HG02938 (cell line): Measurements from ENCODE around the gene DEFB124.
"Not testable (repeated sequence)": the region's sequence is repeated elsewhere in the genome, so short reads cannot be mapped to it uniquely, and the experiment has no call there.

Source experiments
- ATAC-seq: cut with Tn5 transposase; IDR thresholded peaks from one replicate; pipeline ENCODE4 v1.9.1; 2021; ENCODE audit warnings: mild to moderate bottlenecking, moderate library complexity; ENCODE audit not compliant: unreplicated experiment

DEFB124 gene

GRCh38 chr20:31489152-31489551, 14.2 kb upstream of the DEFB124 start:
- no peak for ATAC-seq

GRCh38 chr20:31488115-31488514, 13.2 kb upstream of the DEFB124 start:
- ATAC-seq, result no peak

- ATAC-seq, result no peak
Measured at GRCh38 chr20:31485450-31486339, 10.8 kb upstream of the DEFB124 start.

GRCh38 chr20:31484001-31484400, 9.1 kb upstream of the DEFB124 start:
- no peak for ATAC-seq

GRCh38 chr20:31476643-31477215, 1.8 kb upstream of the DEFB124 start:
- no peak for ATAC-seq

- no peak for ATAC-seq
Measured at GRCh38 chr20:31476294-31476585, 1.3 kb upstream of the DEFB124 start.

GRCh38 chr20:31475472-31476293, 756 bp upstream of the DEFB124 start:
- no peak for ATAC-seq

GRCh38 chr20:31474097-31474436, 860 bp downstream of the DEFB124 start:
- ATAC-seq, result no peak

GRCh38 chr20:31473331-31474096, 1.4 kb downstream of the DEFB124 start:
- ATAC-seq, result no peak

GRCh38 chr20:31472395-31473330, 2.3 kb downstream of the DEFB124 start:
- no peak for ATAC-seq

GRCh38 chr20:31470946-31471345, 4.0 kb downstream of the DEFB124 start:
- not testable (repeated sequence) for ATAC-seq

- ATAC-seq, result no peak
Measured at GRCh38 chr20:31454361-31454760, 20.6 kb downstream of the DEFB124 start.

- no peak for ATAC-seq
Measured at GRCh38 chr20:31452575-31452974, 22.4 kb downstream of the DEFB124 start.

- ATAC-seq, result no peak
Measured at GRCh38 chr20:31449511-31450414, 25.2 kb downstream of the DEFB124 start.

- no peak for ATAC-seq
Measured at GRCh38 chr20:31446084-31446819, 28.7 kb downstream of the DEFB124 start.

- ATAC-seq, result no peak
Measured at GRCh38 chr20:31440012-31440659, 34.8 kb downstream of the DEFB124 start, which contains the start of gene DEFB123. TSS of gene DEFB123 (plus strand) at chr20:31440632. CDS start at chr20:31440699, 67 bp downstream.

- ATAC-seq, result no peak
Measured at GRCh38 chr20:31430568-31431115, 44.3 kb downstream of the DEFB124 start.
